ENCODE data around the gene CIBAR2. TPM values are rescaled to one million over a fixed set of nuclear protein-coding genes. Genes with fewer than 3 reads are reported as not detected.

The CIBAR2 gene
- total and polyA plus RNA-seq, 10 of the 15 experiments (the other 5 are each of a cell fraction or from before 2014, with no cell fraction given): 0.05 to 0.16 (median 0.07) TPM; not detected in 7

GRCh38 chr16:85055493-85056210 is 56.6 kb downstream of the CIBAR2 start (continued):
- TF ChIP-seq, protein P1, sequence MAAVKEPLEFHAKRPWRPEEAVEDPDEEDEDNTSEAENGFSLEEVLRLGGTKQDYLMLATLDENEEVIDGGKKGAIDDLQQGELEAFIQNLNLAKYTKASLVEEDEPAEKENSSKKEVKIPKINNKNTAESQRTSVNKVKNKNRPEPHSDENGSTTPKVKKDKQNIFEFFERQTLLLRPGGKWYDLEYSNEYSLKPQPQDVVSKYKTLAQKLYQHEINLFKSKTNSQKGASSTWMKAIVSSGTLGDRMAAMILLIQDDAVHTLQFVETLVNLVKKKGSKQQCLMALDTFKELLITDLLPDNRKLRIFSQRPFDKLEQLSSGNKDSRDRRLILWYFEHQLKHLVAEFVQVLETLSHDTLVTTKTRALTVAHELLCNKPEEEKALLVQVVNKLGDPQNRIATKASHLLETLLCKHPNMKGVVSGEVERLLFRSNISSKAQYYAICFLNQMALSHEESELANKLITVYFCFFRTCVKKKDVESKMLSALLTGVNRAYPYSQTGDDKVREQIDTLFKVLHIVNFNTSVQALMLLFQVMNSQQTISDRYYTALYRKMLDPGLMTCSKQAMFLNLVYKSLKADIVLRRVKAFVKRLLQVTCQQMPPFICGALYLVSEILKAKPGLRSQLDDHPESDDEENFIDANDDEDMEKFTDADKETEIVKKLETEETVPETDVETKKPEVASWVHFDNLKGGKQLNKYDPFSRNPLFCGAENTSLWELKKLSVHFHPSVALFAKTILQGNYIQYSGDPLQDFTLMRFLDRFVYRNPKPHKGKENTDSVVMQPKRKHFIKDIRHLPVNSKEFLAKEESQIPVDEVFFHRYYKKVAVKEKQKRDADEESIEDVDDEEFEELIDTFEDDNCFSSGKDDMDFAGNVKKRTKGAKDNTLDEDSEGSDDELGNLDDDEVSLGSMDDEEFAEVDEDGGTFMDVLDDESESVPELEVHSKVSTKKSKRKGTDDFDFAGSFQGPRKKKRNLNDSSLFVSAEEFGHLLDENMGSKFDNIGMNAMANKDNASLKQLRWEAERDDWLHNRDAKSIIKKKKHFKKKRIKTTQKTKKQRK (IDR thresholded peaks at IDR 0.05; ENCODE audit: low read depth, low read length): no peak
- peak; percentile 47 to 60; a peak in 1 of 4 replicates for TF ChIP-seq EP300 (IDR thresholded peaks at IDR 0.05; ENCODE audit: borderline replicate concordance in 1 of 2, control insufficient read depth in 1 of 2, low read depth in 2 of 2, low read length in 2 of 2)
- TF ChIP-seq, protein P2, sequence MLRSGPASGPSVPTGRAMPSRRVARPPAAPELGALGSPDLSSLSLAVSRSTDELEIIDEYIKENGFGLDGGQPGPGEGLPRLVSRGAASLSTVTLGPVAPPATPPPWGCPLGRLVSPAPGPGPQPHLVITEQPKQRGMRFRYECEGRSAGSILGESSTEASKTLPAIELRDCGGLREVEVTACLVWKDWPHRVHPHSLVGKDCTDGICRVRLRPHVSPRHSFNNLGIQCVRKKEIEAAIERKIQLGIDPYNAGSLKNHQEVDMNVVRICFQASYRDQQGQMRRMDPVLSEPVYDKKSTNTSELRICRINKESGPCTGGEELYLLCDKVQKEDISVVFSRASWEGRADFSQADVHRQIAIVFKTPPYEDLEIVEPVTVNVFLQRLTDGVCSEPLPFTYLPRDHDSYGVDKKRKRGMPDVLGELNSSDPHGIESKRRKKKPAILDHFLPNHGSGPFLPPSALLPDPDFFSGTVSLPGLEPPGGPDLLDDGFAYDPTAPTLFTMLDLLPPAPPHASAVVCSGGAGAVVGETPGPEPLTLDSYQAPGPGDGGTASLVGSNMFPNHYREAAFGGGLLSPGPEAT (IDR thresholded peaks at IDR 0.05; ENCODE audit: low read depth): peak; percentile 42; the same call in 1 of the 2 replicates
- TF ChIP-seq MEF2B (IDR thresholded peaks at IDR 0.05; ENCODE audit: partially characterized antibody, poor library complexity, severe bottlenecking): peak; percentile 39
- TF ChIP-seq MTA2 (IDR thresholded peaks at IDR 0.05; ENCODE audit: low read depth): peak; percentile 46; the same call in 1 of the 2 replicates
- TF ChIP-seq HDAC2 (IDR thresholded peaks at IDR 0.05): no peak
- TF ChIP-seq SUPT20H (IDR thresholded peaks at IDR 0.05; ENCODE audit: borderline replicate concordance, control insufficient read depth, low read depth, low read length): no peak
- TF ChIP-seq CHD4 (IDR thresholded peaks at IDR 0.05): no peak
- peak; percentile 98 for TF ChIP-seq SPI1 (IDR thresholded peaks at IDR 0.05; ENCODE audit: borderline replicate concordance, insufficient read depth, low read depth, low read length)
- TF ChIP-seq, protein P3, sequence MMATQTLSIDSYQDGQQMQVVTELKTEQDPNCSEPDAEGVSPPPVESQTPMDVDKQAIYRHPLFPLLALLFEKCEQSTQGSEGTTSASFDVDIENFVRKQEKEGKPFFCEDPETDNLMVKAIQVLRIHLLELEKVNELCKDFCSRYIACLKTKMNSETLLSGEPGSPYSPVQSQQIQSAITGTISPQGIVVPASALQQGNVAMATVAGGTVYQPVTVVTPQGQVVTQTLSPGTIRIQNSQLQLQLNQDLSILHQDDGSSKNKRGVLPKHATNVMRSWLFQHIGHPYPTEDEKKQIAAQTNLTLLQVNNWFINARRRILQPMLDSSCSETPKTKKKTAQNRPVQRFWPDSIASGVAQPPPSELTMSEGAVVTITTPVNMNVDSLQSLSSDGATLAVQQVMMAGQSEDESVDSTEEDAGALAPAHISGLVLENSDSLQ (IDR thresholded peaks at IDR 0.05): peak; percentile 72; the same call in 1 of the 2 replicates
- TF ChIP-seq JUND (IDR thresholded peaks at IDR 0.05; ENCODE audit: low read depth, low read length): no peak
- TF ChIP-seq LARP7 (IDR thresholded peaks at IDR 0.05): no peak
- TF ChIP-seq POLR2AphosphoS5 (IDR thresholded peaks at IDR 0.05; ENCODE audit: low read length): peak; percentile 54; the same call in 1 of the 2 replicates
- TF ChIP-seq, protein P4, sequence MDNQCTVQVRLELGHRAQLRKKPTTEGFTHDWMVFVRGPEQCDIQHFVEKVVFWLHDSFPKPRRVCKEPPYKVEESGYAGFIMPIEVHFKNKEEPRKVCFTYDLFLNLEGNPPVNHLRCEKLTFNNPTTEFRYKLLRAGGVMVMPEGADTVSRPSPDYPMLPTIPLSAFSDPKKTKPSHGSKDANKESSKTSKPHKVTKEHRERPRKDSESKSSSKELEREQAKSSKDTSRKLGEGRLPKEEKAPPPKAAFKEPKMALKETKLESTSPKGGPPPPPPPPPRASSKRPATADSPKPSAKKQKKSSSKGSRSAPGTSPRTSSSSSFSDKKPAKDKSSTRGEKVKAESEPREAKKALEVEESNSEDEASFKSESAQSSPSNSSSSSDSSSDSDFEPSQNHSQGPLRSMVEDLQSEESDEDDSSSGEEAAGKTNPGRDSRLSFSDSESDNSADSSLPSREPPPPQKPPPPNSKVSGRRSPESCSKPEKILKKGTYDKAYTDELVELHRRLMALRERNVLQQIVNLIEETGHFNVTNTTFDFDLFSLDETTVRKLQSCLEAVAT (IDR thresholded peaks at IDR 0.05): peak; percentile 51
- TF ChIP-seq RUNX3 (IDR thresholded peaks at IDR 0.05; ENCODE audit: low read length): peak; percentile 91
- TF ChIP-seq POLR2A (IDR thresholded peaks at IDR 0.05; ENCODE audit: low read depth, low read length): peak; percentile 62; the same call in 1 of the 2 replicates
- no peak; the same call in 1 of the 2 replicates for TF ChIP-seq TBL1XR1 (IDR thresholded peaks at IDR 0.05; ENCODE audit: low read depth, low read length)
- no peak for TF ChIP-seq RCOR1 (conservative IDR thresholded peaks at IDR 0.05; ENCODE audit: low read depth, low read length)
- peak; percentile 51 to 85; a peak in 3 of 4 replicates for TF ChIP-seq BHLHE40 (IDR thresholded peaks at IDR 0.05; ENCODE audit: borderline replicate concordance in 1 of 2, low read depth in 2 of 2, low read length in 1 of 2)
